SU-DHL-6 (cell line): ENCODE results near the gene RBP4.

Experiments
- H2AFZ ChIP-seq: fragments of 200-600 bp; sonication (generic); 2 replicates; pipeline ENCODE4 v1.6.1; 2014; ENCODE audit warnings: low read depth, mild to moderate bottlenecking, moderate library complexity, mixed read lengths, antibody characterized with exemption, low read length; ENCODE audit not compliant: severe bottlenecking
- H3F3A ChIP-seq: fragments of 200-600 bp; shearing (Covaris generic); 2 replicates; pipeline ENCODE4 v1.6.0; 2016; ENCODE audit warnings: antibody characterized with exemption, mild to moderate bottlenecking; ENCODE audit not compliant: insufficient read depth
- H3K27ac ChIP-seq: fragments of 200-600 bp; sonication (generic); 2 replicates; pipeline ENCODE4 v1.5.1; 2016; ENCODE audit warnings: low read depth, mild to moderate bottlenecking, low read length, moderate library complexity, mixed read lengths
- H3K27me3 ChIP-seq: fragments of 200-600 bp; sonication (generic), shearing (Covaris generic); 2 replicates; pipeline ENCODE4 v1.6.0; 2014; ENCODE audit warnings: mild to moderate bottlenecking, low read length
- H3K36me3 ChIP-seq: fragments of 200-600 bp; sonication (generic); 2 replicates; pipeline ENCODE4 v1.6.1; 2014; ENCODE audit warnings: mild to moderate bottlenecking, low read length, mixed read lengths
- H3K4me2 ChIP-seq: fragments of 300-600, 200-600 bp; shearing (Covaris generic), sonication (generic); 2 replicates; pipeline ENCODE4 v1.6.0; 2014; ENCODE audit warnings: low read length, low read depth, mild to moderate bottlenecking; ENCODE audit not compliant: poor library complexity, severe bottlenecking
- H3K4me3 ChIP-seq: fragments of 200-600 bp; sonication (generic); 2 replicates; pipeline ENCODE4 v1.5.1; 2014; ENCODE audit warnings: antibody characterized with exemption, low read length, mild to moderate bottlenecking, mixed read lengths; ENCODE audit not compliant: insufficient read depth, poor library complexity, severe bottlenecking
- H3K79me2 ChIP-seq: fragments of 200-600 bp; sonication (generic); 2 replicates; pipeline ENCODE4 v1.6.1; 2014; ENCODE audit warnings: mild to moderate bottlenecking, low read length, moderate library complexity; ENCODE audit not compliant: insufficient read depth
- H3K9ac ChIP-seq: fragments of 200-600 bp; sonication (generic); 2 replicates; pipeline ENCODE4 v1.7.0; 2014; ENCODE audit warnings: mild to moderate bottlenecking, low read length
- H3K9me2 ChIP-seq: fragments of 200-600 bp; sonication (generic); replicated peaks from 2 replicates; pipeline ENCODE4 v1.6.1; 2014; ENCODE audit warnings: low read length; ENCODE audit not compliant: insufficient read depth
- H3K9me3 ChIP-seq: fragments of 200-600 bp; sonication (generic); 2 replicates; pipeline ENCODE4 v1.6.1; 2014; ENCODE audit warnings: low read length, mixed read lengths; ENCODE audit not compliant: insufficient read depth
- H4K20me1 ChIP-seq: fragments of 200-600 bp; sonication (generic); 2 replicates; pipeline ENCODE4 v1.6.1; 2014; ENCODE audit warnings: low read depth, mild to moderate bottlenecking, antibody characterized with exemption, low read length, moderate library complexity, mixed read lengths
- EZH2phosphoT487 ChIP-seq: fragments of 200-600 bp; sonication (generic), shearing (Covaris generic); conservative IDR thresholded peaks from 2 replicates; pipeline ENCODE4 v1.6.1; 2018; ENCODE audit warnings: mild to moderate bottlenecking, antibody characterized with exemption, low read length, moderate library complexity, mixed read lengths
- TF ChIP-seq, protein P1 (sequence below): fragments of 200-600 bp; sonication (generic); IDR thresholded peaks from one replicate; pipeline ENCODE4 v1.5.1; 2017; ENCODE audit warnings: antibody characterized with exemption, mild to moderate bottlenecking, low read length, moderate library complexity; ENCODE audit not compliant: insufficient read depth, poor library complexity, severe bottlenecking

Gene RBP4

GRCh38 chr10:93608421-93608820 lies 7.4 kb upstream of the RBP4 start:
- Histone ChIP-seq H3F3A (no peaks in the 10 kb centered on the region), H3K9me3 (no peaks in the 10 kb centered on the region), H3K27me3 (no peaks in the 10 kb centered on the region), H3K79me2 (no peaks in the 10 kb centered on the region), H3K9me2 (no peaks in the 10 kb centered on the region), H3K4me2 (no peak overlapping the region), H3K4me3 (no peak overlapping the region), H4K20me1 (no peaks in the 10 kb centered on the region), H3K9ac (no peak overlapping the region), H3K27ac (no peak overlapping the region), H2AFZ (no peak overlapping the region), H3K36me3 (no peaks in the 10 kb centered on the region)
- TF ChIP-seq, protein P1, sequence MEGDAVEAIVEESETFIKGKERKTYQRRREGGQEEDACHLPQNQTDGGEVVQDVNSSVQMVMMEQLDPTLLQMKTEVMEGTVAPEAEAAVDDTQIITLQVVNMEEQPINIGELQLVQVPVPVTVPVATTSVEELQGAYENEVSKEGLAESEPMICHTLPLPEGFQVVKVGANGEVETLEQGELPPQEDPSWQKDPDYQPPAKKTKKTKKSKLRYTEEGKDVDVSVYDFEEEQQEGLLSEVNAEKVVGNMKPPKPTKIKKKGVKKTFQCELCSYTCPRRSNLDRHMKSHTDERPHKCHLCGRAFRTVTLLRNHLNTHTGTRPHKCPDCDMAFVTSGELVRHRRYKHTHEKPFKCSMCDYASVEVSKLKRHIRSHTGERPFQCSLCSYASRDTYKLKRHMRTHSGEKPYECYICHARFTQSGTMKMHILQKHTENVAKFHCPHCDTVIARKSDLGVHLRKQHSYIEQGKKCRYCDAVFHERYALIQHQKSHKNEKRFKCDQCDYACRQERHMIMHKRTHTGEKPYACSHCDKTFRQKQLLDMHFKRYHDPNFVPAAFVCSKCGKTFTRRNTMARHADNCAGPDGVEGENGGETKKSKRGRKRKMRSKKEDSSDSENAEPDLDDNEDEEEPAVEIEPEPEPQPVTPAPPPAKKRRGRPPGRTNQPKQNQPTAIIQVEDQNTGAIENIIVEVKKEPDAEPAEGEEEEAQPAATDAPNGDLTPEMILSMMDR: no peak
- no peak for TF ChIP-seq EZH2phosphoT487

DNA sequence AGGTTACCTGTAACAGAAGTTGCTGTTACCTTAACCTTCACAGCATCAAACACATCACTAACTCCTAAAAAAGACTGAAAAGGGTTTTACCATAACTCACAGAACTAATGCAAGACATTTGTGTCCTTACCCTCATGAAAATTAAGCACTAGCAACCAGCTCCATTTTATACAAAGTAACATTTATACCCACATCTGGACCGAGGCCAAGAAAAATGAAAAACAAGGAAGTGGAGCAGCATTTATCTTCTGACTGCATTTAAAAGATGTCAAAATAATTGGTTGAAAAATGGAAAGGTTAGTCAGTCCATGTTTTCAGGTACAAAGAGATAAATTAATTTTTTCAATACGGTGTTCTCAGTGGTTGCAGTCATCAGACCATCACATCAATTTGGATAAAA lies 3.1 kb upstream of the RBP4 start:
- Histone ChIP-seq H3K4me2 (no peak overlapping the region), H3K27ac (no peak overlapping the region), H3K9ac (no peak overlapping the region), H3K27me3 (no peaks in the 10 kb centered on the region), H3K36me3 (no peaks in the 10 kb centered on the region), H3F3A (no peaks in the 10 kb centered on the region), H3K9me3 (no peaks in the 10 kb centered on the region), H3K9me2 (no peaks in the 10 kb centered on the region), H3K79me2 (no peaks in the 10 kb centered on the region), H2AFZ (no peak overlapping the region), H3K4me3 (no peak overlapping the region), H4K20me1 (no peaks in the 10 kb centered on the region)
- TF ChIP-seq, protein P1: no peak
- TF ChIP-seq EZH2phosphoT487: no peak

DNA sequence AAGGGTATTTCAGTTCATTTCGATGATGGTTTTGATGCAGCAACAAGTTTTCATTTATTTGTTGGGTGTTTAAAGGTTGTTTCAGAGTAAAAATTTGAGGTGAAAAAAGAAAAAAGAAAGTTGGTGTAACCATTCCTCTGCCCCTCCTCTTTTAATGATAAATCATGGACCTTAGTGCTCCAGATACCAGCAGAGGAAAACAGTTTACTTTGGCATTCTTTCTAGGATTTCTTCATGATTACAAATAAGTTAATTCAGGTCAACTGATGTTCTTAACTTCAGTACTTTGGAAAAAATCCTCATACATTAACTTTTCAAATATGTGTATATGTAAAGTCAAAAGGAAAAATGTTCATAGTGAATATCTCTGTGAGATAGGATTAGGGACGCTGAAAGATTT lies 2.0 kb upstream of the RBP4 start:
- H3K27me3 ChIP-seq: no peaks in the 10 kb centered on the region
- H3K9ac ChIP-seq: no peak overlapping the region
- no peaks in the 10 kb centered on the region for H4K20me1 ChIP-seq
- no peak overlapping the region for H3K4me2 ChIP-seq
- H3K4me3 ChIP-seq: no peak overlapping the region
- H2AFZ ChIP-seq: no peak overlapping the region
- H3K9me2 ChIP-seq: no peaks in the 10 kb centered on the region
- no peaks in the 10 kb centered on the region for H3K36me3 ChIP-seq
- H3K9me3 ChIP-seq: no peaks in the 10 kb centered on the region
- TF ChIP-seq EZH2phosphoT487: no peak
- TF ChIP-seq, protein P1: no peak
- H3K79me2 ChIP-seq: no peaks in the 10 kb centered on the region
- no peak overlapping the region for H3K27ac ChIP-seq
- no peaks in the 10 kb centered on the region for H3F3A ChIP-seq

DNA sequence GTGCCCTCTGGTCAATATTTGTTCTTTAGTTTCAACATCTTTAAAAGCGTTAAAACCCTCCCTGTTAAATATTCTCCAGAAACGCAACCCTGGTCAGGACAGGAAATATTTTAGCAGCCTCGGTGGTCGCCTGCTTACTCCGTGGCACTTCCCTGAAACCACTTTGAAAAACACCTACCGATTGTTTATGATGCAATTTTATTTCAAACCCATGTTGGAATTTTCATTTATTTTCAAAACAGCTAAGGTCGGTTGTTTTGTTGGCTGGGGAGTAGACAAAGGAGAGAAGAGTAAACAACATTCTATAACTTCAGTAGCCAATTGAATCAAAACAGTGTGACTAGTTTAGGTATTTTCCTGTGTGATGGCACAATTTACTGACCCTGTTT lies 733 bp upstream of the RBP4 start:
- Histone ChIP-seq H3K27me3 (no peaks in the 10 kb centered on the region), H3K27ac (no peak overlapping the region), H3K36me3 (no peaks in the 10 kb centered on the region), H3K4me2 (no peak overlapping the region), H2AFZ (no peak overlapping the region), H3K79me2 (no peaks in the 10 kb centered on the region), H4K20me1 (no peaks in the 10 kb centered on the region), H3K9ac (no peak overlapping the region), H3K4me3 (no peak overlapping the region), H3K9me2 (no peaks in the 10 kb centered on the region), H3K9me3 (no peaks in the 10 kb centered on the region), H3F3A (no peaks in the 10 kb centered on the region)
- TF ChIP-seq EZH2phosphoT487: no peak
- TF ChIP-seq, protein P1: no peak
